PC-9 (cell line): Measurements from ENCODE around the gene TMEM266.

Experiments
- EZH2 ChIP-seq: fragments of 200-600 bp; sonication (generic); IDR thresholded peaks from 2 replicates; pipeline ENCODE4 v1.8.0; 2017; ENCODE audit warnings: antibody characterized with exemption, low read depth
- TF ChIP-seq, protein P1 (sequence below): fragments of 200-600 bp; sonication (generic); conservative IDR thresholded peaks from 2 replicates; pipeline ENCODE4 v1.6.1; 2017; ENCODE audit warnings: mixed run types, antibody characterized with exemption, mild to moderate bottlenecking, moderate library complexity

DNA sequence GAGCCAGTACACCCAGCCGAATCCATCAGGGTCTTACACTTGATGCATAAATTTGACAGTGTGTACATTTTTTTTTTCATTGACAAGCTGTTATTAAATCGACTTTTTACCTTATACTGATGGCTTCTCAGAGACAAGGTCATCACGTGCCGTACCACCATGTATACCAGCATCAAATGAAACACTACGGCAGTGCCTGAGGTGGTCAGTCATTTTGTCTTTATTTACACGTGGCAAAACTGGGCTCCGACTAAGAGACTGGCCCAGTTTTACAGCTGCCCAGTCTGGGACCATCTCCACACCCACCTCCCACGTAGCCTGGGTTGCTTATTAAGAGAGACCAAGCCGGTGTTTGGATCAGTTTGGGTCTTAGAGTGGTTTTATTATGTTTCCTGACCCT lies 57.4 kb downstream of the TMEM266 start:
- TF ChIP-seq, protein P1, sequence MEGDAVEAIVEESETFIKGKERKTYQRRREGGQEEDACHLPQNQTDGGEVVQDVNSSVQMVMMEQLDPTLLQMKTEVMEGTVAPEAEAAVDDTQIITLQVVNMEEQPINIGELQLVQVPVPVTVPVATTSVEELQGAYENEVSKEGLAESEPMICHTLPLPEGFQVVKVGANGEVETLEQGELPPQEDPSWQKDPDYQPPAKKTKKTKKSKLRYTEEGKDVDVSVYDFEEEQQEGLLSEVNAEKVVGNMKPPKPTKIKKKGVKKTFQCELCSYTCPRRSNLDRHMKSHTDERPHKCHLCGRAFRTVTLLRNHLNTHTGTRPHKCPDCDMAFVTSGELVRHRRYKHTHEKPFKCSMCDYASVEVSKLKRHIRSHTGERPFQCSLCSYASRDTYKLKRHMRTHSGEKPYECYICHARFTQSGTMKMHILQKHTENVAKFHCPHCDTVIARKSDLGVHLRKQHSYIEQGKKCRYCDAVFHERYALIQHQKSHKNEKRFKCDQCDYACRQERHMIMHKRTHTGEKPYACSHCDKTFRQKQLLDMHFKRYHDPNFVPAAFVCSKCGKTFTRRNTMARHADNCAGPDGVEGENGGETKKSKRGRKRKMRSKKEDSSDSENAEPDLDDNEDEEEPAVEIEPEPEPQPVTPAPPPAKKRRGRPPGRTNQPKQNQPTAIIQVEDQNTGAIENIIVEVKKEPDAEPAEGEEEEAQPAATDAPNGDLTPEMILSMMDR, result no peak
- TF ChIP-seq EZH2, result no peak
